Measurements from ENCODE around the gene GLYR1. TPM values are rescaled to one million over a fixed set of nuclear protein-coding genes. Genes with fewer than 3 reads are reported as not detected.

Gene GLYR1
- total and polyA plus RNA-seq, 10 of the 15 experiments (the other 5 are each of a cell fraction or from before 2014, with no cell fraction given): 7.3 to 90.2 (median 57.2) TPM

GRCh38 chr16:4766875-4767628 lies 80.0 kb downstream of the GLYR1 start, which contains the start of gene ZNF500 (continued):
- no peak for TF ChIP-seq BCLAF1 (IDR thresholded peaks at IDR 0.05)
- no peak for TF ChIP-seq SREBF1 (IDR thresholded peaks at IDR 0.05; ENCODE audit: low read length)
- TF ChIP-seq, protein P1, sequence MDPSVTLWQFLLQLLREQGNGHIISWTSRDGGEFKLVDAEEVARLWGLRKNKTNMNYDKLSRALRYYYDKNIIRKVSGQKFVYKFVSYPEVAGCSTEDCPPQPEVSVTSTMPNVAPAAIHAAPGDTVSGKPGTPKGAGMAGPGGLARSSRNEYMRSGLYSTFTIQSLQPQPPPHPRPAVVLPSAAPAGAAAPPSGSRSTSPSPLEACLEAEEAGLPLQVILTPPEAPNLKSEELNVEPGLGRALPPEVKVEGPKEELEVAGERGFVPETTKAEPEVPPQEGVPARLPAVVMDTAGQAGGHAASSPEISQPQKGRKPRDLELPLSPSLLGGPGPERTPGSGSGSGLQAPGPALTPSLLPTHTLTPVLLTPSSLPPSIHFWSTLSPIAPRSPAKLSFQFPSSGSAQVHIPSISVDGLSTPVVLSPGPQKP (IDR thresholded peaks at IDR 0.05; ENCODE audit: low read depth, low read length): 0 out of 2 replicates have a peak, but pooled peaks have one; percentile 46
- no peak for TF ChIP-seq SRF (IDR thresholded peaks at IDR 0.05; ENCODE audit: low read depth in 2 of 2, low read length in 2 of 2)
- TF ChIP-seq ZNF217 (IDR thresholded peaks at IDR 0.05): peak; percentile 43; the same call in 1 of the 2 replicates
- TF ChIP-seq ZBTB11 (CRISPR knock-in tag; IDR thresholded peaks at IDR 0.05): no peak
- TF ChIP-seq IRF4 (IDR thresholded peaks at IDR 0.05; ENCODE audit: low read depth, low read length): no peak
- no peak for TF ChIP-seq ATF3 (IDR thresholded peaks at IDR 0.05; ENCODE audit: borderline replicate concordance, extremely low read depth, low read depth, low read length)
- TF ChIP-seq BACH1 (IDR thresholded peaks at IDR 0.05; ENCODE audit: borderline replicate concordance): 0 out of 2 replicates have a peak, but pooled peaks have one; percentile 40
- TF ChIP-seq PAX8 (IDR thresholded peaks at IDR 0.05): no peak
- peak; percentile 92 for TF ChIP-seq MLLT1 (IDR thresholded peaks at IDR 0.05)
- TF ChIP-seq, protein P2, sequence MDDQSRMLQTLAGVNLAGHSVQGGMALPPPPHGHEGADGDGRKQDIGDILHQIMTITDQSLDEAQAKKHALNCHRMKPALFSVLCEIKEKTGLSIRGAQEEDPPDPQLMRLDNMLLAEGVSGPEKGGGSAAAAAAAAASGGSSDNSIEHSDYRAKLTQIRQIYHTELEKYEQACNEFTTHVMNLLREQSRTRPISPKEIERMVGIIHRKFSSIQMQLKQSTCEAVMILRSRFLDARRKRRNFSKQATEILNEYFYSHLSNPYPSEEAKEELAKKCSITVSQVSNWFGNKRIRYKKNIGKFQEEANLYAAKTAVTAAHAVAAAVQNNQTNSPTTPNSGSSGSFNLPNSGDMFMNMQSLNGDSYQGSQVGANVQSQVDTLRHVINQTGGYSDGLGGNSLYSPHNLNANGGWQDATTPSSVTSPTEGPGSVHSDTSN (IDR thresholded peaks at IDR 0.05; ENCODE audit: insufficient replicate concordance, low read depth, low read length): no peak
- TF ChIP-seq HDAC6 (IDR thresholded peaks at IDR 0.05; ENCODE audit: unreplicated experiment): no peak
- no peak for TF ChIP-seq WRNIP1 (IDR thresholded peaks at IDR 0.05; ENCODE audit: borderline replicate concordance, low read depth, low read length)
- no peak for TF ChIP-seq RAD21 (IDR thresholded peaks at IDR 0.05; ENCODE audit: insufficient read depth, low read depth, low read length)
- TF ChIP-seq HSF1 (IDR thresholded peaks at IDR 0.05; ENCODE audit: low read depth, low read length): no peak
